Globus pallidus (tissue), 1 donor: ENCODE data around the gene CYP4F2.
"Not testable (repeated sequence)": the region's sequence is repeated elsewhere in the genome, so short reads cannot be mapped to it uniquely, and the experiment has no call there.

Experiments used
- DNase-seq: peaks from one replicate; pipeline ENCODE4 v3.0.0-alpha.2; 2015; ENCODE audit warnings: low spot score

The CYP4F2 gene

GRCh38 chr19:15899561-15899960, 1.7 kb upstream of the CYP4F2 start:
- not testable (repeated sequence) for DNase-seq

GRCh38 chr19:15897026-15897737, 692 bp downstream of the CYP4F2 start:
- DNase-seq = no peak

GRCh38 chr19:15895876-15896430, 1.9 kb downstream of the CYP4F2 start:
- no peak for DNase-seq

- no peak for DNase-seq
Measured at GRCh38 chr19:15894359-15894758, 3.5 kb downstream of the CYP4F2 start.

- no peak for DNase-seq
Measured at GRCh38 chr19:15893477-15893876, 4.4 kb downstream of the CYP4F2 start.

- DNase-seq = no peak
Measured at GRCh38 chr19:15892012-15892411, 5.9 kb downstream of the CYP4F2 start.

- no peak for DNase-seq
Measured at GRCh38 chr19:15891434-15891833, 6.4 kb downstream of the CYP4F2 start.

- DNase-seq = not testable (repeated sequence)
Measured at GRCh38 chr19:15889339-15889738, 8.5 kb downstream of the CYP4F2 start.

- DNase-seq = no peak
Measured at GRCh38 chr19:15885919-15886318, 12.0 kb downstream of the CYP4F2 start.

- DNase-seq = no peak
Measured at GRCh38 chr19:15885167-15885566, 12.7 kb downstream of the CYP4F2 start.

- not testable (repeated sequence) for DNase-seq
Measured at GRCh38 chr19:15883329-15883728, 14.5 kb downstream of the CYP4F2 start.

GRCh38 chr19:15874821-15875474, 22.9 kb downstream of the CYP4F2 start:
- no peak for DNase-seq

GRCh38 chr19:15873771-15874170, 24.1 kb downstream of the CYP4F2 start:
- DNase-seq = not testable (repeated sequence)

- no peak for DNase-seq
Measured at GRCh38 chr19:15871570-15871969, 26.3 kb downstream of the CYP4F2 start.

GRCh38 chr19:15869873-15870272, 28.0 kb downstream of the CYP4F2 start:
- DNase-seq = no peak

GRCh38 chr19:15869109-15869555, 28.7 kb downstream of the CYP4F2 start:
- DNase-seq = peak; percentile 11

GRCh38 chr19:15866636-15867035, 31.2 kb downstream of the CYP4F2 start:
- DNase-seq = no peak

GRCh38 chr19:15864824-15865223, 33.0 kb downstream of the CYP4F2 start:
- DNase-seq = no peak

GRCh38 chr19:15863272-15863671, 34.6 kb downstream of the CYP4F2 start:
- no peak for DNase-seq

GRCh38 chr19:15862444-15862843, 35.4 kb downstream of the CYP4F2 start:
- DNase-seq = no peak

GRCh38 chr19:15860522-15860921, 37.4 kb downstream of the CYP4F2 start:
- no peak for DNase-seq

- no peak for DNase-seq
Measured at GRCh38 chr19:15859187-15859586, 38.7 kb downstream of the CYP4F2 start.

GRCh38 chr19:15850385-15850784, 47.5 kb downstream of the CYP4F2 start:
- DNase-seq = no peak
